AG04450 (cell line): ENCODE results near the gene CENPP. TPM values are rescaled to one million over a fixed set of nuclear protein-coding genes. Genes with fewer than 3 reads are reported as not detected.

ENCODE experiments used
- CTCF ChIA-PET: fragments of 300-600, 350-600 bp; formaldehyde crosslinking; extraction: SDS; loops from one replicate; lab custom pipeline; 2022; ENCODE audit warnings: antibody characterized with exemption, inconsistent platforms; lab: Charles Lee
- POLR2A ChIA-PET: fragments of 350-600 bp; formaldehyde crosslinking; extraction: SDS; loops from one replicate; lab custom pipeline; 2021; ENCODE audit warnings: antibody characterized with exemption, inconsistent platforms; lab: Yijun Ruan, JAX
- DNase-seq: peaks from one replicate; pipeline ENCODE4 v3.0.0-alpha.2; 2011; ENCODE audit warnings: low read depth, low spot score
- H3K27ac ChIP-seq: one replicate; pipeline ENCODE4 v1.5.1; 2012; ENCODE audit warnings: low read depth, low read length, control low read depth
- H3K27me3 ChIP-seq: one replicate; pipeline ENCODE4 v1.6.0; 2012; ENCODE audit warnings: low read length; ENCODE audit not compliant: control insufficient read depth, insufficient read depth
- H3K4me3 ChIP-seq: 2 replicates; pipeline ENCODE4 v1.5.1; 2011; ENCODE audit warnings: mild to moderate bottlenecking, low read depth, low read length, control low read depth
- H3K9me3 ChIP-seq: 2 replicates; pipeline ENCODE4 v1.5.1; 2012; ENCODE audit warnings: low read length; ENCODE audit not compliant: control insufficient read depth, insufficient read depth
- CTCF ChIP-seq: IDR thresholded peaks from 2 replicates; pipeline ENCODE4 v1.5.1; 2011; ENCODE audit warnings: low read depth, low read length, control low read depth, inconsistent platforms
- polyA plus RNA-seq: library from polyadenylated mRNA; depleted of rRNA; stranded (reverse); fragments of >200 nt; gene quantifications from 2 replicates; pipeline ENCODE4 v1.2.3, GENCODE V29; 2011

CENPP gene
- polyA plus RNA-seq, 1 experiment: 4.4 TPM

- DNase-seq: no peak
- Histone ChIP-seq H3K27ac (no peak overlapping the region), H3K9me3 (no peaks in the 10 kb centered on the region; the same call in 1 of the 2 replicates), H3K4me3 (no peak overlapping the region), H3K27me3 (no peaks in the 10 kb centered on the region)
- ChIA-PET POLR2A (no interaction called here), CTCF (no interaction called here)
- no peak for TF ChIP-seq CTCF
These were observed 329.6 kb downstream of the CENPP start for GRCh38 chr9:92655366-92655765.

DNA sequence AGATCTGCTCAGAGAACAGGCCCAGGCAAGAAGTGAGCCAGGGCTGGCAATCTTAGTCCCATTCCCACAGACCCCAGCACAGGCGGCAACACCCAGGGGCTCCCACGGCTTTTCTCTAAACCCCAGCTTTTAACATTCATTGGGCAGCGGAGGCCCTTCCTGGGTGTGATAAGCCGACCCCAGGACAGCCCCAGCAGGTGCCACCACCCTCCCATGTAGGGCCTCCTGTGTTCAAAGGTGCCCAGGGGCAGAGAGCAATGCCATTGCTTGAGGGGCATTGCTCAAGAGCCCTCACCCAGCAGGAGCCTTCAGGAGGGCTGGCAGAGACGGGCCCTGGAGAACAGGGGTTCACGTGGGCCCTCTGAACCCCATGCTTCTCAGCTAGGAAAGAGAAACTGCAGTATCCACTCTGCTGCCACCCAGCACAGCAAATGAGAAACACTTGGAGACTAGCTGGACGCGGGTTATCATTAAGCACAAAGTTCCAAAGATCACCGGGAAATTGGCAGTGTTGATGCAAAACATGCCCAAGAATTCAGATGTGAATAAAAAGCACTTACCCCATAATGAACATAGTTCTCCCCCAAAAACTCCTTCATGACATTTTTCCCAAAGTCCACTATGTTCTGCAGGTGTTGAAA lies 330.3 kb downstream of the CENPP start:
- Histone ChIP-seq H3K9me3 (no peaks in the 10 kb centered on the region; the same call in 1 of the 2 replicates), H3K4me3 (no peak overlapping the region), H3K27me3 (no peaks in the 10 kb centered on the region), H3K27ac (no peak overlapping the region)
- DNase-seq: no peak
- CTCF ChIA-PET: no interaction called here
- POLR2A ChIA-PET: no interaction called here
- no peak for TF ChIP-seq CTCF

DNA sequence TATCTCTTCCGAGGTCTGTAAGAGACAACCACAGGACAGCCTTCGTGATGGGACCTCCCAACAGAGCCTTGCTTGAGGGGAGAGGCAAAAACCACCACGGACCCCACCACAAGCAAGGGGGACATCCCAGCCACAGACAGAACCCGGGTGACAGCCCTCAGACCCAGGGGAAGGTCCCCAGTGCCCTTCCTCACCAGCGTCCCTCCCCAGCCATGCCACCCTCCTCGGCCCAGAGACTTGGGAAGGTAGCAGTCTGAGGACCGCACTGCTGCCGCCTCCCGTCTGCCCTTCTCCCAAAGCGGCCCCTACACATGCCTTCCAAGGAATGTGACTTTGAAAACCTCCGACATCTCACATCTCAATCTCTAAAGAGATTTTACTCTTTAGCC lies 330.8 kb downstream of the CENPP start:
- POLR2A ChIA-PET: no interaction called here
- Histone ChIP-seq H3K27ac (no peak overlapping the region), H3K9me3 (no peaks in the 10 kb centered on the region; the same call in 1 of the 2 replicates), H3K27me3 (no peaks in the 10 kb centered on the region), H3K4me3 (no peak overlapping the region)
- no peak for DNase-seq
- TF ChIP-seq CTCF: no peak
- CTCF ChIA-PET: no interaction called here

DNA sequence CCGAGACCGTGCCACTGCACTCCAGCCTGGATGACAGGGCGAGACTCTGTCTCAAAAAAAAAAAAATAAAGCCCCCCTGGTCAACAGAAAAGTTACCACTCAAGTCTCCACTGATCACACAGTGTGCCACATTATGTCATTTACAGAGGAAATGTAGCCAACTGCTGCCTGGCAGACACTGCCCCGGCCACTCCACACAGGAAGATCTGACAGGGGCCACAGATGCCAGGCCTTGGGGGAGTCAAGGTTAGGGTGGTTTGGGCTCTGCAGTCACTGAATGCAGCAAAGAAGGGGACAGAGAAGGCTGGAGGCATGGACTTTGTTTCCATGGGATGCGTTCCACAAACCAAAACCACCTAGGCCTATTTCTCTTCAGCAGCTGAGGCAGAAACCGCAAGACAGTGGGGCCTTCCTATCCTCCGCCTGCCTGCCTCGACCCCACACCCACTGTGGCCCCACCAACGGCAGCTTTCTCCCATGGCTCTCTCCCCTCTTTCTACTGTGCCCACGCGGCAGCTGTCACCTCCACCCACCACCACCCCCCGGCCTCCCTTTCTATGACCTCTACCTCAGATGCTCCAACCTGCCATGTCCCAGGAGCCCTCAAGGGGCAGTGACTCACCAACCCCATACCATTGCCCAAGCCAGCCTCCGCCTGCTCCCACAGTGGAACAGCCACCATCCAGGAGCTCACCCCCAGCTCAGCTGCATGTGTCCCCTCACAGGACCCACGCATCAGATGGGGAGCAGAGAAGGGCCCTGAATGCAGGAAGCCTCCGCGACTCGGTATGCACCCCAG lies 331.7 kb downstream of the CENPP start:
- Histone ChIP-seq H3K27me3 (no peaks in the 10 kb centered on the region), H3K27ac (no peak overlapping the region), H3K4me3 (no peak overlapping the region), H3K9me3 (no peaks in the 10 kb centered on the region; the same call in 1 of the 2 replicates)
- POLR2A ChIA-PET: interaction anchor here (0.7 kb wide), 1 partner anchor 48 kb away, joined by 4 read pairs; no protein-coding TSS in a partner anchor
- CTCF ChIA-PET: no interaction called here
- DNase-seq: no peak
- no peak for TF ChIP-seq CTCF

DNA sequence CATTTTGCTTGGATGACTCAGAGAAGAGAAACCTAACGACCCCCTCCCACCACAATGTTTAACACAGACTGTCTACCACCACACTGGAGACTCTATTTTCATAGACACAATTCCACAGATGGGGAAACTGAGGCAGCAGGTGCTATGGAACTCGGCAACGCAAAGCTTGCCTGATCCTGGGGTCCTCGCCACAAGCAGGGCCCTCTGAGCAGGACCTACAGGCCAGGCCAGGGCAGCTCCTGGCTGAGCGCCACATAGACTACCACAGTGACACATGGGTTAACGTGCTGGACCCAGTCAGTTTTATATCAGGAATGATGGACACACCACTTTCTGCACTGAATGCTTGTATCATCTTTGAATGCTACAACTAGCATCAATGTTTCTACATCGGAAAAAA lies 332.4 kb downstream of the CENPP start:
- no peak overlapping the region for H3K27ac ChIP-seq
- ChIA-PET POLR2A (interaction anchor here (0.7 kb wide), 1 partner anchor 49 kb away, joined by 4 read pairs; no protein-coding TSS in a partner anchor), CTCF (no interaction called here)
- H3K27me3 ChIP-seq: no peaks in the 10 kb centered on the region
- DNase-seq: no peak
- TF ChIP-seq CTCF: no peak
- no peaks in the 10 kb centered on the region; the same call in 1 of the 2 replicates for H3K9me3 ChIP-seq
- H3K4me3 ChIP-seq: no peak overlapping the region
